Adrenal gland (tissue), 5 donors: Measurements from ENCODE around the gene CALU.

ENCODE experiments used
- POLR2A ChIP-seq, 2 donors: fragments of 450-650 bp; IDR thresholded peaks; one replicate each; pipeline ENCODE4 v1.6.1; 2017; ENCODE audit warnings: antibody characterized with exemption in 2 of 2, mild to moderate bottlenecking in 2 of 2, moderate library complexity in 1 of 2
- TF ChIP-seq, protein P1 (sequence below), 6 experiments: fragments of 450-650 bp in 4 of 6; fragments of 200-600 bp in 2 of 6; sonication (generic) in 1 of 6; IDR thresholded peaks; 1 replicate in 5 of 6; 2 replicates in 1 of 6; pipeline versions ENCODE4 v1.5.1 to v1.8.0; 2016 to 2021; ENCODE audit warnings: antibody characterized with exemption in 6 of 6, mild to moderate bottlenecking in 2 of 6, moderate library complexity in 1 of 6
- donor health status: DM: no; HTN: no; CAD: no.

GRCh38 chr7:128774921-128775320 is 35.8 kb downstream of the CALU start:
- TF ChIP-seq, protein P1, sequence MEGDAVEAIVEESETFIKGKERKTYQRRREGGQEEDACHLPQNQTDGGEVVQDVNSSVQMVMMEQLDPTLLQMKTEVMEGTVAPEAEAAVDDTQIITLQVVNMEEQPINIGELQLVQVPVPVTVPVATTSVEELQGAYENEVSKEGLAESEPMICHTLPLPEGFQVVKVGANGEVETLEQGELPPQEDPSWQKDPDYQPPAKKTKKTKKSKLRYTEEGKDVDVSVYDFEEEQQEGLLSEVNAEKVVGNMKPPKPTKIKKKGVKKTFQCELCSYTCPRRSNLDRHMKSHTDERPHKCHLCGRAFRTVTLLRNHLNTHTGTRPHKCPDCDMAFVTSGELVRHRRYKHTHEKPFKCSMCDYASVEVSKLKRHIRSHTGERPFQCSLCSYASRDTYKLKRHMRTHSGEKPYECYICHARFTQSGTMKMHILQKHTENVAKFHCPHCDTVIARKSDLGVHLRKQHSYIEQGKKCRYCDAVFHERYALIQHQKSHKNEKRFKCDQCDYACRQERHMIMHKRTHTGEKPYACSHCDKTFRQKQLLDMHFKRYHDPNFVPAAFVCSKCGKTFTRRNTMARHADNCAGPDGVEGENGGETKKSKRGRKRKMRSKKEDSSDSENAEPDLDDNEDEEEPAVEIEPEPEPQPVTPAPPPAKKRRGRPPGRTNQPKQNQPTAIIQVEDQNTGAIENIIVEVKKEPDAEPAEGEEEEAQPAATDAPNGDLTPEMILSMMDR (IDR thresholded peaks at IDR 0.05) = no peak
- TF ChIP-seq POLR2A (IDR thresholded peaks at IDR 0.05) = no peak
